GM20000 (cell line): ENCODE results near the gene EMSY.

Source experiments
- DNase-seq: peaks from one replicate; pipeline ENCODE4 v3.0.0; 2012; ENCODE audit warnings: low spot score
- TF ChIP-seq, protein P1 (sequence below): IDR thresholded peaks from 2 replicates; pipeline ENCODE4 v1.5.1; 2012; ENCODE audit warnings: mild to moderate bottlenecking, control low read depth; ENCODE audit errors: extremely low read depth, missing control alignments

The EMSY gene

DNA sequence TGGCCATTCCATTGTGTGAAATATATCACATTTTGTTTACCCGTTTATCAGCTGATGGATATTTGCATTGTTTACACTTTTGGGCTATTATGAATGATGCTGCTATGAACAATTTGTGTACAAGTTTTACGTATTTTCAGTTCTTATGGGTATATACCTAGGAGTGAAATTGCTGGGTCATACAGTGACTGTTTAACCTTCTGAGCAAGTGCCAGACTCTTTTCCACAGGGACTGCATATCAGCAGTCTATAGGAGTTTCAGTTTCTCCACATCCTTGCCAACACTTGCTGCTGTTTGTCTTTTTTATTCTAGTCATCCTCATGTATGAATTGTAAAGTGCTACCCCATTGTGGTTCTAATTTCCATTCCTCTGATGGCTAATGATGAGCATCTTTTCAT, 108.2 kb downstream of the EMSY start:
- TF ChIP-seq, protein P1, sequence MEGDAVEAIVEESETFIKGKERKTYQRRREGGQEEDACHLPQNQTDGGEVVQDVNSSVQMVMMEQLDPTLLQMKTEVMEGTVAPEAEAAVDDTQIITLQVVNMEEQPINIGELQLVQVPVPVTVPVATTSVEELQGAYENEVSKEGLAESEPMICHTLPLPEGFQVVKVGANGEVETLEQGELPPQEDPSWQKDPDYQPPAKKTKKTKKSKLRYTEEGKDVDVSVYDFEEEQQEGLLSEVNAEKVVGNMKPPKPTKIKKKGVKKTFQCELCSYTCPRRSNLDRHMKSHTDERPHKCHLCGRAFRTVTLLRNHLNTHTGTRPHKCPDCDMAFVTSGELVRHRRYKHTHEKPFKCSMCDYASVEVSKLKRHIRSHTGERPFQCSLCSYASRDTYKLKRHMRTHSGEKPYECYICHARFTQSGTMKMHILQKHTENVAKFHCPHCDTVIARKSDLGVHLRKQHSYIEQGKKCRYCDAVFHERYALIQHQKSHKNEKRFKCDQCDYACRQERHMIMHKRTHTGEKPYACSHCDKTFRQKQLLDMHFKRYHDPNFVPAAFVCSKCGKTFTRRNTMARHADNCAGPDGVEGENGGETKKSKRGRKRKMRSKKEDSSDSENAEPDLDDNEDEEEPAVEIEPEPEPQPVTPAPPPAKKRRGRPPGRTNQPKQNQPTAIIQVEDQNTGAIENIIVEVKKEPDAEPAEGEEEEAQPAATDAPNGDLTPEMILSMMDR, result no peak
- no peak for DNase-seq

DNA sequence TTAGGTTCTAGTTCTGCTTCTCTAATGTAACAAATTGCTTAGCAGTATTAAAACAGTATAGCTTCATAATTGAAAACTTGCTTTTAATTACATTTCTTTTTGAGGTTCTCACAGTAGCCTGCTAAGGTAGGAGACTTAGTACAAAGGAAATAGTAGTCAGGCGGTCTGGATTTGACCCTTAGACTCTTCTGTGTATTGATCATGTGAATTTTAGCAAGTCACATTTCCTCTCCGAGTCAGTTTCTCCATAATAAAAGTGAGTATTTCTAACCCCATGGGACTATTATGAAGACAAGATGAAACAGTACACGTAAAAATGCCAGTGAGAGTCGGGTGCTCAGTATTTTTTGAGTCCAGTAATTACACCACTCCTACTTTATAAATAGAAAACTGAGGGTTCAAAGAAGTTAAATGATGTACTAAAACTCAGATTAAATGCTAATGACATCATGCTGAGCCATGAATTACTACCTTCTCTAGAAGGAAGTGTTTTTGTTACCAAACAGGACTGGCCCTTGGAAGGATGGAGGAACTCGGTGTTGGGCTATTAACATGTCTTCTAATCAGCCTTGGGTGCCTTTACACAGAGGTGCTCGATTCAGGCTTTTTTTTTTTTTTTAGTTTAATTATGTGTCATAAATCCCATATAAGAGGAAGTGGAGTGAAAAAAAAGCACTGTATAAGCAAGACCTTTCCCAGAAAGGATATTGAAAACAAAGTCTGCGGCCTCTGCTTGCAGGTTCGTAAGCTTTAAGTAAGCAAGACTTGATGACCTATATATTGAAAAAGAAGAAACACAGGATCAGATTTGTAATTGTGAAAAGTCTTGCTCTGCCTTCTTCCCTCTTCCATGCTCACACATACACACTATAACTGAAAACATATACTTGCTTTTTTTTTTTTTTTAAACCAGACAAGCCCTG, 109.0 kb downstream of the EMSY start:
- TF ChIP-seq, protein P1, result no peak
- DNase-seq, result no peak

DNA sequence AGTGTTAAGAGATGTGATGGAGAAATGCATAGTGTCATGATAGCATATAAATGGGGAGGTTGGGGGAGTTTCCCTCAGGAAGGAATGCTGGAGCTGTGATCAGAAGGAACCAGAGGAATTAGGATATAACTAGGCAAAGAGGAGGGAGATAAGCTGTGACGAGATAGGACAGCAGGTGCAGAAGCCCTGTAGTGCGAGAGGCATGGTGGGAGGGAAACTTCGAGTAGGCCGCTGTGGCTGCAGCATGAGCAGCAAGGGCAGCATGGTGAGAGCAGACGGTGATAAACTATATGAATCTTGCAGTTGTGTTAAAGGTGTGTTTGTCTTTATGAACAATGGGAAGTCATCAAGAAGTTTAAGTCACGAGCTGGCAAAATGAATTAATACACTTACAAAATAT, 109.9 kb downstream of the EMSY start:
- DNase-seq, result no peak
- TF ChIP-seq, protein P1, result no peak

DNA sequence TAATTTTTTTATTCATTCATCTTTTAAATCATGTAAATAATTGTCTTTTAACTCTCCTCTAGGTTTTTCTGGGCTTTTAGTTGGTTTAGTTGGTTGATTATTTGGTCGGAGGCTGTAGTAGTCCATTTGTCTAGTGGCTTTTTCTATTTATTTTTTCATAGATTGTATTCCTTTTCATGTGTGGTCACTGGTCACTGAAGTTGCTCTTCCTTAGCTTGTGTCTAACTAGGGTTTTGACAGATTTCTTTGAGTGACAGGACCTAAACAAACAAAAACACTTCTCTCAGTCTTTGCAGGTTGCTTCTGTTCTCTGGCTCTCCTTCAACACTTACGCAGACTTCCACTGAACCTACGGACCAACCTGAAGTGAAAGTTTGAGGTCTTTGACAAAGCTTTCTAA, 112.6 kb downstream of the EMSY start:
- no peak for DNase-seq
- TF ChIP-seq, protein P1, result no peak

DNA sequence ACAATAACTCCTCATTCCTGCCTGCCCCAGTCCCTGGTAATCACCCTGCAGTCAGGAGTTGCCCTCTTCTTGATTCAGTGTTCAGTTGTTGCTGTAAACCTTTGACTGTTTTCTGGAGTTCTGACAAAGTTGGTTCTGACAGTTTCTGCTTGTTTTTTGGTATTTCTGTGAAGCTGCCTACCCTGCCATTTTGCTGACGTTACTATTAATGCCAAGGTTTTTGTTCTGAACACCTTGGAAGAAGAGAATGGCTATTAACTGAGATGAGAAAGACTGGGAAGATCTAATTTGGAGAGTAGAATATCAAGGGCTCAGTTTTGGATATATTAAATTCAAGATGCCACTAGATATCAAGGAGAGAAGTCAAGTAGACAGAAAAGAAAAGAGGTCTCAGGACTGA, 113.7 kb downstream of the EMSY start:
- DNase-seq, result no peak
- TF ChIP-seq, protein P1, result no peak

DNA sequence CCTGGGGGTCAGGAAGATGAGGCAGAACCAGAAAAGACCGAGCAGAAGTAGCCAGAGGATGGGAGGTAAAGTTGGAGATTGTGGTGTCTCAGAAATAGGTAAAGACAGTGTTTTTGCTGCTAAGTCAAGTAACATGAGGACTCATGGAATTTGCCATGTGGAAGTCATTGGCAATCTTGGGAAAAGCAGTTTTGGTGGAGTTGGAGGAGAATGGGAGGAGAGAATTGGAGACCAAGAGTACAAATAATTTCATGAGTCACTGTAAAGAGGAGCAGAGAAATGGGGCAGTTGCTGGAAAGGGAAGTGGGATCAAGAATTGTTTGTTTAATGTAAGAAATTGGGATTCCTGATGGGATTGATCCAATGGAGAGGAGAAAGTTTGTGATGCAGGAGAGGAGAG, 114.1 kb downstream of the EMSY start:
- no peak for DNase-seq
- TF ChIP-seq, protein P1, result no peak

DNA sequence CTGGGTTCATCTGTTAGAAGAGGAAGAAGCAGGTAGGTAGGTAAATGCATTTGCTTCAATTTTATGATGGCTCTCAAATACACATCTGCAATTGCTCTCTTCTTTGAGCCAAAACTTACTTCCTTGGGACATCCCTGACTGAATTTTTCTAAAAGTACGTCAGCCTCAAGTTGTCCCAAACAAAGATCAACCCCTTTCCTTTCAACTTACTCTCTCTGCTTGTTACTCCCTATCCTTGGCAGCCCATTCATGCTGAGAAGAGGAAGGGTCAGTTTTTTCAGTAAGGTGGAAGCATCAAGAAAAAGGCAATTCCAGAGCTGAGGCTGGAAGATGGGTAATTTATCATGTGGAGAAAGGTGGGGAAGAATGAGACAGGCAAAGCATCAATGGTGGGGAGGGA, 114.5 kb downstream of the EMSY start:
- TF ChIP-seq, protein P1, result no peak
- DNase-seq, result no peak
